Measurements from ENCODE around the gene LORICRIN. TPM values are rescaled to one million over a fixed set of nuclear protein-coding genes. Genes with fewer than 3 reads are reported as not detected.

Gene LORICRIN
- total RNA-seq, 2 donors from 2014 or later, result not detected

DNA sequence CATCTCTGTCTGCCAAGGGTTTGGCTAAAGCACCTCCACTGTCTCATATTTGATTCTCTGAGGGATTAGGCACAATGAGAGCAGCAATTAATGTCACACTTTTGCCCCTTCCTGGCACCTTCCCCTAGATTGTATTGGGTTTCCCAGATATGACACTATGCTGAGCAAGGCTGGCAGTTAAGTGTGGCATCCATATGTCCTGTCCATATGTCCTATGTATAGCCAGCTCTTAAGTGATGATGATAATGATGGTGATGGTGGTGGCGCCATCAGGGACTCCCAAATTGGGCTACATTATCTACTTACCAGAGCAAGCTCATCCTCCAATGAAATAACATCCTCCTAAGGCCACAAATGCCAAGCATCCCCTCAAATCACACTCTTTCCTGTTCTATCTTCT lies 13.5 kb upstream of the LORICRIN start:
- Histone ChIP-seq H3K4me1 (ENCODE audit: control insufficient read depth, insufficient read depth, low read length) (no peaks in the 10 kb centered on the region), H3K9ac (ENCODE audit: extremely low read depth, low read length, poor library complexity, severe bottlenecking) (no peak overlapping the region), H3K4me3 (ENCODE audit: low read length) (no peak overlapping the region), H3K9me3 (ENCODE audit: control insufficient read depth, low read length) (no peaks in the 10 kb centered on the region), H3K27me3 (ENCODE audit: control insufficient read depth, insufficient read depth, low read length, poor library complexity, severe bottlenecking) (no peaks in the 10 kb centered on the region), H3K36me3 (ENCODE audit: control insufficient read depth, insufficient read depth, low read length) (no peaks in the 10 kb centered on the region), H3K27ac (ENCODE audit: low read depth, low read length) (no peak overlapping the region)
- Mint-ChIP-seq H3K4me3 (no peak overlapping the region), H3K36me3 (ENCODE audit: low read depth) (no peaks in the 10 kb centered on the region), H3K4me1 (no peaks in the 10 kb centered on the region), H3K27me3 (ENCODE audit: insufficient read depth) (peaks cover 17% of the 10 kb centered on the region), H3K27ac (no peak overlapping the region), H3K9me3 (no peaks in the 10 kb centered on the region)
- TF ChIP-seq, protein P1, sequence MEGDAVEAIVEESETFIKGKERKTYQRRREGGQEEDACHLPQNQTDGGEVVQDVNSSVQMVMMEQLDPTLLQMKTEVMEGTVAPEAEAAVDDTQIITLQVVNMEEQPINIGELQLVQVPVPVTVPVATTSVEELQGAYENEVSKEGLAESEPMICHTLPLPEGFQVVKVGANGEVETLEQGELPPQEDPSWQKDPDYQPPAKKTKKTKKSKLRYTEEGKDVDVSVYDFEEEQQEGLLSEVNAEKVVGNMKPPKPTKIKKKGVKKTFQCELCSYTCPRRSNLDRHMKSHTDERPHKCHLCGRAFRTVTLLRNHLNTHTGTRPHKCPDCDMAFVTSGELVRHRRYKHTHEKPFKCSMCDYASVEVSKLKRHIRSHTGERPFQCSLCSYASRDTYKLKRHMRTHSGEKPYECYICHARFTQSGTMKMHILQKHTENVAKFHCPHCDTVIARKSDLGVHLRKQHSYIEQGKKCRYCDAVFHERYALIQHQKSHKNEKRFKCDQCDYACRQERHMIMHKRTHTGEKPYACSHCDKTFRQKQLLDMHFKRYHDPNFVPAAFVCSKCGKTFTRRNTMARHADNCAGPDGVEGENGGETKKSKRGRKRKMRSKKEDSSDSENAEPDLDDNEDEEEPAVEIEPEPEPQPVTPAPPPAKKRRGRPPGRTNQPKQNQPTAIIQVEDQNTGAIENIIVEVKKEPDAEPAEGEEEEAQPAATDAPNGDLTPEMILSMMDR (conservative IDR thresholded peaks at IDR 0.05), result no peak
- DNase-seq, result no peak
- WGBS, 2 experiments (ENCODE audit: insufficient coverage in 1 of 2, insufficient read length in 1 of 2), result 40% methylated on average over 1 of the region's 1 CpG; no CpG with 5 or more reads in 1 of the 2 experiments

DNA sequence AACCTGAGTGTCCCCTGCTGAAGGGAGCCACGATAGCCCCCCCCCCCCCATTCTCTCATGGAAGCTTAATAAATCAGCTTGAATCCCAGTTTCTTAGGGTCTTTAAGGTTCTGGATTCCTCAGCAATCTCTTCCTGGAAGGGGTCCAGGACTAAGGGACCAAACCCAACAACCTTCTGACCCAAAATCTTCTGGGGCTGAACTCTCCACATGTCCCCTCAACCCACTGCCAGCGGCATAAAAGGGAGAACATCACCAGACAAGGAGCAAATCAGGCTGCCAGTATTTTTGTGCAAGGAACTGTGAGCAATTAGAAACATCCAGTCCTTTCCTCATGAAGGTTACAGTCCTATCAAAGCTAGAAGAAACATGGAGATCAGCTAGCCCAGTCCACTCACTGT lies 12.7 kb upstream of the LORICRIN start:
- DNase-seq, result no peak
- H3K9me3 Mint-ChIP-seq, result no peaks in the 10 kb centered on the region
- Histone ChIP-seq H3K4me3 (ENCODE audit: low read length) (no peak overlapping the region), H3K9me3 (ENCODE audit: control insufficient read depth, low read length) (no peaks in the 10 kb centered on the region), H3K27ac (ENCODE audit: low read depth, low read length) (no peak overlapping the region), H3K4me1 (ENCODE audit: control insufficient read depth, insufficient read depth, low read length) (no peaks in the 10 kb centered on the region), H3K9ac (ENCODE audit: extremely low read depth, low read length, poor library complexity, severe bottlenecking) (no peak overlapping the region), H3K27me3 (ENCODE audit: control insufficient read depth, insufficient read depth, low read length, poor library complexity, severe bottlenecking) (no peaks in the 10 kb centered on the region), H3K36me3 (ENCODE audit: control insufficient read depth, insufficient read depth, low read length) (no peaks in the 10 kb centered on the region)
- H3K4me3 Mint-ChIP-seq, result no peak overlapping the region
- peaks cover 17% of the 10 kb centered on the region for H3K27me3 Mint-ChIP-seq (ENCODE audit: insufficient read depth)
- no peaks in the 10 kb centered on the region for H3K36me3 Mint-ChIP-seq (ENCODE audit: low read depth)
- H3K4me1 Mint-ChIP-seq, result no peaks in the 10 kb centered on the region
- TF ChIP-seq, protein P1 (conservative IDR thresholded peaks at IDR 0.05), result no peak
- WGBS, 2 experiments (ENCODE audit: insufficient coverage in 1 of 2, insufficient read length in 1 of 2), result 66% methylated on average over 2 of the region's 2 CpGs; no CpG with 5 or more reads in 1 of the 2 experiments
- H3K27ac Mint-ChIP-seq, result no peak overlapping the region

DNA sequence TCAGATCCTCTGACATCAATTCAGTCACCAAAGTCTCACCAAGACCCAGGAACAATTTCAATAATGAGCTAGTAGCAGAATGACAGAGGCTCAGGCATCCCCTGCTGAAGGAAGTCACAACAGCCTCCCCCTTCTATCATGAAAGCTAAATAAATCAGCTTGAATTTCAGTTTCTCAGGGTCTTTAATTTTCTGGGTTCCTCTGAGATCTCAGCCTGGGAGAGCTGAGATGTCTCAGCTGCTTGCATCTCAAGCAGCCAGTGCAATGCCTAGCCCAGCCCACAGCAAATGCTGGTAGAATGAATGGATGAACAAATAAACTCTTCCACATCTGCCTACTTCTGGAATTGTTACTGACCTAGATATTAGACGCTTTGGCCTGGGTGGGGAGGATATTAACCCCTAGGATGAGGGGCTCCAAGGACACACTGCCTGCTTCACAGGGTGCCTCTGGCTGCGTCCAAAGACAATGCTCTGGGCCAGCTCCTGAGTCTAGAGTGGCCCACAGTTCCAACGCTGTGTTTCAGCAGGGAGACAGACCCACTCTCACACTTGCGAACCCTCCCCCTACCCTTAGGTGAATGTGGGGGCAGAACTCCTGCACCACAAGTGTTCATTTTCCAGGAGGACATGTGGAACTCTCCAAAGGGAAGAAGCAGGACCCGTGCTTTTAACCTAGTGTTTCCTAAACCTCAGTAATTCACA lies 11.2 kb upstream of the LORICRIN start:
- Mint-ChIP-seq H3K27me3 (ENCODE audit: insufficient read depth) (peaks cover 17% of the 10 kb centered on the region), H3K9me3 (no peaks in the 10 kb centered on the region), H3K36me3 (ENCODE audit: low read depth) (no peaks in the 10 kb centered on the region), H3K4me3 (no peak overlapping the region), H3K4me1 (no peaks in the 10 kb centered on the region), H3K27ac (no peak overlapping the region)
- TF ChIP-seq, protein P1 (conservative IDR thresholded peaks at IDR 0.05), result no peak
- H3K36me3 ChIP-seq (ENCODE audit: control insufficient read depth, insufficient read depth, low read length), result no peaks in the 10 kb centered on the region
- no peak overlapping the region for H3K27ac ChIP-seq (ENCODE audit: low read depth, low read length)
- H3K9me3 ChIP-seq (ENCODE audit: control insufficient read depth, low read length), result no peaks in the 10 kb centered on the region
- peaks cover 3% of the 10 kb centered on the region for H3K4me1 ChIP-seq (ENCODE audit: control insufficient read depth, insufficient read depth, low read length)
- no peak overlapping the region for H3K4me3 ChIP-seq (ENCODE audit: low read length)
- no peak for DNase-seq
- no peaks in the 10 kb centered on the region for H3K27me3 ChIP-seq (ENCODE audit: control insufficient read depth, insufficient read depth, low read length, poor library complexity, severe bottlenecking)
- no peak overlapping the region for H3K9ac ChIP-seq (ENCODE audit: extremely low read depth, low read length, poor library complexity, severe bottlenecking)
- WGBS, 2 experiments (ENCODE audit: insufficient coverage in 1 of 2, insufficient read length in 1 of 2), result 73% methylated on average over 5 of the region's 5 CpGs; no CpG with 5 or more reads in 1 of the 2 experiments
